ENCODE measurements around the gene MGAT4B. TPM values are rescaled to one million over a fixed set of nuclear protein-coding genes. Genes with fewer than 3 reads are reported as not detected.

MGAT4B gene
- total and polyA plus RNA-seq, 12 donors, result 58.6 to 123 (median 98.0) TPM

GRCh38 chr5:179804555-179804947 is 2.1 kb downstream of the MGAT4B start:
- Histone ChIP-seq H3K4me1 (peaks cover 15 to 55% (median 46%) of the 10 kb centered on the region in 9 donors), H3K27ac (peak overlapping the region in 5 of 10 donors; percentile 47 to 98 (median 96)), H3K27me3 (no peaks in the 10 kb centered on the region), H3K9me3 (no peaks in the 10 kb centered on the region), H3K36me3 (peaks cover 0 to 32% (median 16%) of the 10 kb centered on the region in 9 donors), H3K4me3 (peak overlapping the region in 2 of 10 donors; percentile 92 to 98)
- no peak for TF ChIP-seq CTCF (IDR thresholded peaks at IDR 0.05)
- WGBS, 2 donors, result 82 to 95% methylated on average over 8 of the region's 8 CpGs
- intact Hi-C loops (cut with DNase I), result loop anchor here in 2 of 10 donors (5.0 kb wide), 1 partner anchor 103 kb away; the partner anchor contains the start of gene TBC1D9B (in 2 of the 2)
- DNase-seq (no peak), ATAC-seq (no peak)

- peak overlapping the region in 1 of 10 donors; percentile 47 for H3K27ac ChIP-seq
- no peak for TF ChIP-seq CTCF (IDR thresholded peaks at IDR 0.05)
- intact Hi-C loops (cut with DNase I), result loop anchor here in 2 of 10 donors (5.0 kb wide), 1 partner anchor 103 kb away; the partner anchor contains the start of gene TBC1D9B (in 2 of the 2)
- H3K36me3 ChIP-seq, result peaks cover 0 to 38% (median 22%) of the 10 kb centered on the region in 9 donors
- no peaks in the 10 kb centered on the region for H3K9me3 ChIP-seq
- DNase-seq (no peak), ATAC-seq (no peak)
- H3K27me3 ChIP-seq, result no peaks in the 10 kb centered on the region
- H3K4me3 ChIP-seq, result no peak overlapping the region
- peaks cover 15 to 55% (median 46%) of the 10 kb centered on the region in 9 donors for H3K4me1 ChIP-seq
- WGBS, 2 donors, result 63 to 67% methylated on average over 18 of the region's 18 CpGs
Measured at GRCh38 chr5:179803651-179804554, 2.8 kb downstream of the MGAT4B start.

GRCh38 chr5:179802950-179803562 is 3.6 kb downstream of the MGAT4B start:
- Histone ChIP-seq H3K4me3 (no peak overlapping the region), H3K4me1 (peaks cover 15 to 55% (median 46%) of the 10 kb centered on the region in 9 donors), H3K27me3 (no peaks in the 10 kb centered on the region), H3K9me3 (no peaks in the 10 kb centered on the region), H3K36me3 (peaks cover 0 to 47% (median 31%) of the 10 kb centered on the region in 9 donors), H3K27ac (peak overlapping the region in 1 of 10 donors; percentile 47)
- WGBS, 2 donors, result 79 to 83% methylated on average over 11 of the region's 11 CpGs
- ATAC-seq (no peak), DNase-seq (no peak)
- no peak for TF ChIP-seq CTCF (IDR thresholded peaks at IDR 0.05)
- intact Hi-C loops (cut with DNase I), result loop anchor here in 2 of 10 donors (5.0 kb wide), 1 partner anchor 104 kb away; the partner anchor contains the start of gene TBC1D9B (in 2 of the 2)

GRCh38 chr5:179802207-179802883 is 4.3 kb downstream of the MGAT4B start:
- ATAC-seq, result no peak
- no peak for DNase-seq
- TF ChIP-seq CTCF (IDR thresholded peaks at IDR 0.05), result no peak
- Histone ChIP-seq H3K4me1 (peaks cover 15 to 48% (median 42%) of the 10 kb centered on the region in 9 donors), H3K9me3 (no peaks in the 10 kb centered on the region), H3K4me3 (no peak overlapping the region), H3K27me3 (no peaks in the 10 kb centered on the region), H3K27ac (no peak overlapping the region), H3K36me3 (peaks cover 0 to 54% (median 38%) of the 10 kb centered on the region in 9 donors)
- WGBS, 2 donors, result 77 to 82% methylated on average over 19 of the region's 19 CpGs
- intact Hi-C loops (cut with DNase I), result loop anchor here in 2 of 10 donors (5.0 kb wide), 1 partner anchor 105 kb away; the partner anchor contains the start of gene TBC1D9B (in 2 of the 2)
